Measurements from ENCODE around the gene LARGE1. TPM values are rescaled to one million over a fixed set of nuclear protein-coding genes. Genes with fewer than 3 reads are reported as not detected.

Gene LARGE1
- total RNA-seq, 3 donors from 2014 or later = 23.6 to 27.8 (median 26.1) TPM

GRCh38 chr22:33326540-33327295 lies 593.6 kb downstream of the LARGE1 start:
- Histone ChIP-seq H3K4me1 (no peaks in the 10 kb centered on the region), H3K9me3 (no peaks in the 10 kb centered on the region), H3K27me3 (no peaks in the 10 kb centered on the region), H3K27ac (no peak overlapping the region), H3K4me3 (no peak overlapping the region), H3K36me3 (no peaks in the 10 kb centered on the region)
- TF ChIP-seq, protein P1, sequence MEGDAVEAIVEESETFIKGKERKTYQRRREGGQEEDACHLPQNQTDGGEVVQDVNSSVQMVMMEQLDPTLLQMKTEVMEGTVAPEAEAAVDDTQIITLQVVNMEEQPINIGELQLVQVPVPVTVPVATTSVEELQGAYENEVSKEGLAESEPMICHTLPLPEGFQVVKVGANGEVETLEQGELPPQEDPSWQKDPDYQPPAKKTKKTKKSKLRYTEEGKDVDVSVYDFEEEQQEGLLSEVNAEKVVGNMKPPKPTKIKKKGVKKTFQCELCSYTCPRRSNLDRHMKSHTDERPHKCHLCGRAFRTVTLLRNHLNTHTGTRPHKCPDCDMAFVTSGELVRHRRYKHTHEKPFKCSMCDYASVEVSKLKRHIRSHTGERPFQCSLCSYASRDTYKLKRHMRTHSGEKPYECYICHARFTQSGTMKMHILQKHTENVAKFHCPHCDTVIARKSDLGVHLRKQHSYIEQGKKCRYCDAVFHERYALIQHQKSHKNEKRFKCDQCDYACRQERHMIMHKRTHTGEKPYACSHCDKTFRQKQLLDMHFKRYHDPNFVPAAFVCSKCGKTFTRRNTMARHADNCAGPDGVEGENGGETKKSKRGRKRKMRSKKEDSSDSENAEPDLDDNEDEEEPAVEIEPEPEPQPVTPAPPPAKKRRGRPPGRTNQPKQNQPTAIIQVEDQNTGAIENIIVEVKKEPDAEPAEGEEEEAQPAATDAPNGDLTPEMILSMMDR (IDR thresholded peaks at IDR 0.05) = no peak
- TF ChIP-seq POLR2AphosphoS5 (IDR thresholded peaks at IDR 0.05) (no peak), POLR2A (IDR thresholded peaks at IDR 0.05) (no peak)
- intact Hi-C loops (cut with DNase I; ENCODE audit: low total_unique reads) = no loop called here
- DNase-seq (ENCODE audit: low spot score in 2 of 2) = no peak

DNA sequence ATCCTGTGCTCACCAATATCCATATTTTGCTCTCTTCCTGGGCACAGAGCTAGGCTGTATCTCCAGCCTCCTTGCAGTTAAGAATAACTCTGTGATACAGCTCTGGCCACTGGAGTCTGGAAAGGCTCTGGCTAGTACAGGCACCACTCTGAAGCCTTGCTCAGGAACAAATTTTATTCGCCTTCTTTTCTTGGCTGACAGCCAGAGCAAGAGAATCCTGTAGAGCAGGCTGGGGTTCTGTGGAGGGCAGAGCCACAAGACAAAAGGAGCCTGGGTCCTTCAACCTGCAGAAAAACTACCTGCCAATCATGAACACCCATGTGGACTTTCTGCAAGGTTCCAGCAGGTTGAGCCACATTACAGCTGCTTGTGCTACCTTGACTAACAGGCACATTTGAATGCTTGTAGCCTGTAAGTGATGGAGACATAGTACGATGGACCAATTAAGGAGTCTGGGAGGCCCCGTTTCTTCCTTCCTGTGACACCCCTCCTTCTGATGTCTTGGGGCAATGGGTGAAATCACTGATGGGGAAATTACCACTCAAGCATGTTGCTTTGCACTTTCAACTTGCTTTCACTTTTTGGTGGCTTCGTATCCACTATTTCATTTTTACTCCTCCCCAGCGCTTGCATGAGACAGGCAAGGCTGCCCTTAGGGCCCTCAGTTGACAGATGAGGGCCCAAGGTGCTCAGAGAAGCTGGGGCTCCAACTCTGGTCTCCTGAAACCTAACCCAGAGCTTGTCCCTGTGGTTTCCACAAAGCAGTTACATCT lies 594.9 kb downstream of the LARGE1 start:
- intact Hi-C loops (cut with DNase I; ENCODE audit: low total_unique reads) = no loop called here
- H3K4me3 ChIP-seq = no peak overlapping the region
- no peak for DNase-seq (ENCODE audit: low spot score in 2 of 2)

GRCh38 chr22:33324228-33324627 lies 596.0 kb downstream of the LARGE1 start:
- Histone ChIP-seq H3K27me3 (no peaks in the 10 kb centered on the region), H3K4me3 (no peak overlapping the region), H3K9me3 (no peaks in the 10 kb centered on the region), H3K27ac (no peak overlapping the region), H3K36me3 (no peaks in the 10 kb centered on the region), H3K4me1 (no peaks in the 10 kb centered on the region)
- intact Hi-C loops (cut with DNase I; ENCODE audit: low total_unique reads) = loop anchor here (5.0 kb wide), 1 partner anchor 1803 kb away; no protein-coding TSS in a partner anchor
- no peak for DNase-seq (ENCODE audit: low spot score in 2 of 2)
- TF ChIP-seq POLR2A (IDR thresholded peaks at IDR 0.05) = no peak
- TF ChIP-seq, protein P1 (IDR thresholded peaks at IDR 0.05) = no peak
- TF ChIP-seq POLR2AphosphoS5 (IDR thresholded peaks at IDR 0.05) = no peak

More for the DNA sequence above, 594.9 kb downstream of the LARGE1 start:
- Histone ChIP-seq H3K27me3 (no peaks in the 10 kb centered on the region), H3K9me3 (no peaks in the 10 kb centered on the region), H3K27ac (no peak overlapping the region), H3K36me3 (no peaks in the 10 kb centered on the region), H3K4me1 (no peaks in the 10 kb centered on the region)
- TF ChIP-seq, protein P1 (IDR thresholded peaks at IDR 0.05) = no peak
- no peak for TF ChIP-seq POLR2AphosphoS5 (IDR thresholded peaks at IDR 0.05)

- no peaks in the 10 kb centered on the region for H3K27me3 ChIP-seq
- intact Hi-C loops (cut with DNase I; ENCODE audit: low total_unique reads) = loop anchor here (2.0 to 5.0 kb wide), 2 partner anchors 781 to 1806 kb away; no protein-coding TSS in a partner anchor
- H3K36me3 ChIP-seq = no peaks in the 10 kb centered on the region
- TF ChIP-seq POLR2AphosphoS5 (IDR thresholded peaks at IDR 0.05) (no peak), POLR2A (IDR thresholded peaks at IDR 0.05) (no peak)
- TF ChIP-seq, protein P1 (IDR thresholded peaks at IDR 0.05) = no peak
- no peaks in the 10 kb centered on the region for H3K9me3 ChIP-seq
- H3K4me3 ChIP-seq = no peak overlapping the region
- no peak overlapping the region for H3K27ac ChIP-seq
- DNase-seq (ENCODE audit: low spot score in 2 of 2) = no peak
- H3K4me1 ChIP-seq = no peaks in the 10 kb centered on the region
These were observed 598.8 kb downstream of the LARGE1 start for GRCh38 chr22:33321466-33321865.

- no peaks in the 10 kb centered on the region for H3K27me3 ChIP-seq
- intact Hi-C loops (cut with DNase I; ENCODE audit: low total_unique reads) = no loop called here
- H3K9me3 ChIP-seq = no peaks in the 10 kb centered on the region
- H3K4me1 ChIP-seq = no peaks in the 10 kb centered on the region
- no peak for DNase-seq (ENCODE audit: low spot score in 2 of 2)
- TF ChIP-seq, protein P1 (IDR thresholded peaks at IDR 0.05) = no peak
- no peak for TF ChIP-seq POLR2A (IDR thresholded peaks at IDR 0.05)
- no peak for TF ChIP-seq POLR2AphosphoS5 (IDR thresholded peaks at IDR 0.05)
- no peak overlapping the region for H3K27ac ChIP-seq
- no peaks in the 10 kb centered on the region for H3K36me3 ChIP-seq
- H3K4me3 ChIP-seq = no peak overlapping the region
These were observed 604.3 kb downstream of the LARGE1 start for GRCh38 chr22:33315954-33316353.
